Esophagus muscularis mucosa (tissue), 4 donors: ENCODE measurements around the gene KRTAP10-7.

Experiments
- CTCF ChIP-seq, 3 experiments: fragments of 200-600 bp in 2 of 3; fragments of 450-650 bp in 1 of 3; sonication (generic) in 2 of 3; IDR thresholded peaks; one replicate each; pipeline ENCODE4 v1.5.1; 2017 to 2019; ENCODE audit warnings: antibody characterized with exemption in 3 of 3, mild to moderate bottlenecking in 2 of 3, moderate library complexity in 1 of 3
- EP300 ChIP-seq: sonication (generic); formaldehyde crosslinking; IDR thresholded peaks from one replicate; pipeline ENCODE4 v1.6.1; 2017; ENCODE audit warnings: antibody characterized with exemption
- POLR2A ChIP-seq: fragments of 450-650 bp; IDR thresholded peaks from one replicate; pipeline ENCODE4 v1.6.1; 2017; ENCODE audit warnings: antibody characterized with exemption, moderate library complexity, mild to moderate bottlenecking, low read depth
- POLR2AphosphoS5 ChIP-seq, 2 donors: sonication (generic); formaldehyde crosslinking; IDR thresholded peaks; one replicate each; pipeline ENCODE4 v1.6.1; 2017; ENCODE audit warnings: antibody characterized with exemption in 2 of 2

- TF ChIP-seq CTCF (IDR thresholded peaks at IDR 0.05) (no peak), EP300 (no peak), POLR2A (no peak), POLR2AphosphoS5 (IDR thresholded peaks at IDR 0.05) (no peak)
These were observed 21.2 kb upstream of the KRTAP10-7 start for GRCh38 chr21:44579056-44579832.
